Activated naive CD4-positive, alpha-beta T cell treated with anti-CD3 and anti-CD28 coated beads, Interleukin-2, amount 10 ng/mL, durations not matched to agents 7 days and 5 days (primary cell): ENCODE data around the gene PLCG2.
"Not testable (repeated sequence)": the region's sequence is repeated elsewhere in the genome, so short reads cannot be mapped to it uniquely, and the experiment has no call there.

ENCODE experiments used
- CTCF ChIA-PET: fragments of 350-600 bp; sonication (Branson Sonifier 250); formaldehyde crosslinking; loops from one replicate; lab custom pipeline; 2021; ENCODE audit warnings: antibody characterized with exemption; lab: Charles Lee
- DNase-seq: peaks from one replicate; pipeline ENCODE4 v3.0.0-alpha.2; 2020
- H3K27ac Mint-ChIP-seq: one replicate; pipeline ENCODE4 v1.8.0; 2021; ENCODE audit warnings: mild to moderate bottlenecking, moderate library complexity, mixed read lengths
- H3K27me3 Mint-ChIP-seq: one replicate; pipeline ENCODE4 v1.8.0; 2021; ENCODE audit warnings: mild to moderate bottlenecking, mixed read lengths
- H3K36me3 Mint-ChIP-seq: one replicate; pipeline ENCODE4 v1.8.0; 2021; ENCODE audit warnings: mixed read lengths
- H3K4me1 Mint-ChIP-seq: one replicate; pipeline ENCODE4 v1.8.0; 2021; ENCODE audit warnings: mixed read lengths
- H3K4me3 Mint-ChIP-seq: one replicate; pipeline ENCODE4 v1.8.0; 2021; ENCODE audit warnings: mild to moderate bottlenecking, moderate library complexity, mixed read lengths
- H3K9me3 Mint-ChIP-seq: one replicate; pipeline ENCODE4 v1.8.0; 2021; ENCODE audit warnings: mixed read lengths

The PLCG2 gene

DNA sequence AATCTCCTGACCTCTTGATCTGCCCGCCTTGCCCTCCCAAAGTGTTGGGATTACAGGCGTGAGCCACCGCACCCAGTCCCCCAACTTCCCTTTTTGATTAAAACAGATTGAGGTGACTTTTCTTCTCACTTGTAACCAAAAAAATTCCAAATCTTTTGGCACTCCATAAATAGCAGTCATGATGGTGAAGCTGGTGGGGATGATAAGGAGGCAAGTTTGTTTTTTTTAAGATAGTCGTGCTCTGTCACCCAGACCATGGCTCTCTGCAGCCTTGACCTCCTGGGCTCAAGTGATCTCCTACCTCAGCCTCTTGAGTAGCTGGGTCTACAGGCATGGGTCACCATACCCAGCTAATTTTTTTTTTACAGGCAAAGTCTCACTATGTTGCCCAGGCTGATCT is 34.7 kb upstream of the PLCG2 start:
- CTCF ChIA-PET, result interaction anchor here (0.6 to 0.9 kb wide), 2 partner anchors 15 to 56 kb away, joined by 3 read pairs; no protein-coding TSS in a partner anchor
- Mint-ChIP-seq H3K27ac (no peak overlapping the region), H3K36me3 (no peaks in the 10 kb centered on the region), H3K4me3 (no peak overlapping the region), H3K27me3 (peaks cover 32% of the 10 kb centered on the region), H3K9me3 (no peaks in the 10 kb centered on the region), H3K4me1 (peaks cover 43% of the 10 kb centered on the region)
- DNase-seq, result no peak

- no peak overlapping the region for H3K27ac Mint-ChIP-seq
- peaks cover 41% of the 10 kb centered on the region for H3K4me1 Mint-ChIP-seq
- CTCF ChIA-PET, result no interaction called here
- H3K9me3 Mint-ChIP-seq, result no peaks in the 10 kb centered on the region
- no peaks in the 10 kb centered on the region for H3K36me3 Mint-ChIP-seq
- H3K27me3 Mint-ChIP-seq, result peaks cover 30% of the 10 kb centered on the region
- no peak for DNase-seq
- no peak overlapping the region for H3K4me3 Mint-ChIP-seq
Measured at GRCh38 chr16:81744911-81745310, 34.2 kb upstream of the PLCG2 start.

GRCh38 chr16:81745704-81746558 is 33.2 kb upstream of the PLCG2 start:
- Mint-ChIP-seq H3K27ac (peak overlapping the region; percentile 77), H3K27me3 (peaks cover 32% of the 10 kb centered on the region), H3K36me3 (no peaks in the 10 kb centered on the region), H3K4me1 (peaks cover 33% of the 10 kb centered on the region), H3K9me3 (no peaks in the 10 kb centered on the region), H3K4me3 (peak overlapping the region; percentile 67)
- DNase-seq, result peak; percentile 84
- CTCF ChIA-PET, result no interaction called here

DNA sequence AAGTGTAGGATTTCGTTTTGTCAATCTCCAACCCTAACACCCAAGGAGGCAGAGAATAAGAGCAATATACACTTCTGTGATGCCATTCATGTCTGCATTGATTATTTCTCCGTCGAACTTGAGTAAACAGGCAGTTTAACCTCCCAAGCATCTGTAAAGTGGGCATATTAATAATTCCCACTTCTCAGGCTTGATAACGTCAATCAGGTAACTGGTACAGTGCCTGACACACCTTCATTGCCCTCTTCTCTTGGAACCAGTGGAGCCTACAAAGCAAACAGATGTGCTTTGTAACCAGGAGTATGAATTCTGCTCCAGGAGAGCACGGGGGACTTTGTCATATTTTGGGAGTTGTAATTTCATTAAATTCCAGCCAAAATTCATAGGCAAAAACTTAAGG is 32.5 kb upstream of the PLCG2 start:
- Mint-ChIP-seq H3K27me3 (peaks cover 31% of the 10 kb centered on the region), H3K4me1 (peaks cover 30% of the 10 kb centered on the region), H3K9me3 (no peaks in the 10 kb centered on the region), H3K36me3 (no peaks in the 10 kb centered on the region), H3K27ac (peak overlapping the region; percentile 77), H3K4me3 (peak overlapping the region; percentile 67)
- no peak for DNase-seq
- CTCF ChIA-PET, result no interaction called here

- no peak overlapping the region for H3K4me3 Mint-ChIP-seq
Measured at GRCh38 chr16:81748476-81749198, 30.5 kb upstream of the PLCG2 start.

DNA sequence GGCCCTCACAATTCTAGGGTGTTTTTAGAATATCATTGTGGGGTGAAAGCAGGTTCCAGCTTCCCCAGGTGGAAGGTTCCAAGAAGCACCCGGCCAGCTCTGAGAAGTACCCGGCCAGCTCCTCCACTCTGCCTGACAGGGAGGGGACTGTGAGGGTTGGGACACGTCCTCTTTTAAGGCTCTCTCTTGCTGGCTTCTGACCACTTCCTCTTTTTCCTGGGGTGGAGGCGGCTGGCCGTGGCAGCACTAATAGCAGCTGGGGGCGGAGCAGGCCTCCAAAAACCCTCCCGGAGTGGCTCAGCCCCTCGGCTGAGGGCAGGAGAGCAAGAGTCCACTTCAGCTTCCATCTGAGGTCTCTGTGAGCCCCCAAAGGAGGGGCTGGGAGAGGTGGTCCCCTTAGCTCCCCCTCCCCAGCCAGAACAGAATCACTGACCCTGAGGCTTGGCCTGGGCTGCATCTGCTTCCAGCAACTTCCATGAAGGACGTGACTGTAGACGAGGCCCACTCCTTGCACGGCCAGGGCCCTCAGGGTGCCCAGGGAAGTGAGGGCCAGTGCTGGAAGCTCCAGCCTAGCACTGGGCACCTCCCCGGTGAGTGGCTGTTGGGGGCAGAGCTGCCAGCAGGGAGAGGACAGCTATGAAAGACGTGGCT is 26.7 kb upstream of the PLCG2 start:
- DNase-seq, result no peak
- Mint-ChIP-seq H3K27me3 (peaks cover 19% of the 10 kb centered on the region), H3K4me3 (no peak overlapping the region), H3K9me3 (no peaks in the 10 kb centered on the region), H3K4me1 (peaks cover 23% of the 10 kb centered on the region), H3K36me3 (no peaks in the 10 kb centered on the region), H3K27ac (no peak overlapping the region)
- CTCF ChIA-PET, result interaction anchor here (0.8 to 2.5 kb wide), 5 partner anchors 12 to 138 kb away, joined by 3 to 10 read pairs (median 5); no protein-coding TSS in a partner anchor

More at GRCh38 chr16:81748476-81749198, 30.5 kb upstream of the PLCG2 start:
- no peaks in the 10 kb centered on the region for H3K36me3 Mint-ChIP-seq
- H3K9me3 Mint-ChIP-seq, result no peaks in the 10 kb centered on the region
- H3K27ac Mint-ChIP-seq, result no peak overlapping the region
- H3K4me1 Mint-ChIP-seq, result peaks cover 33% of the 10 kb centered on the region
- H3K27me3 Mint-ChIP-seq, result peaks cover 15% of the 10 kb centered on the region
- CTCF ChIA-PET, result interaction anchor here (0.9 to 1.9 kb wide), 5 partner anchors 8 to 124 kb away, joined by 3 to 17 read pairs (median 3); no protein-coding TSS in a partner anchor
- no peak for DNase-seq

- H3K4me1 Mint-ChIP-seq, result peaks cover 21% of the 10 kb centered on the region
- no peak overlapping the region for H3K27ac Mint-ChIP-seq
- no peaks in the 10 kb centered on the region for H3K9me3 Mint-ChIP-seq
- H3K4me3 Mint-ChIP-seq, result no peak overlapping the region
- H3K36me3 Mint-ChIP-seq, result no peaks in the 10 kb centered on the region
- DNase-seq, result no peak
- CTCF ChIA-PET, result interaction anchor here (1.1 to 2.5 kb wide), 3 partner anchors 12 to 123 kb away, joined by 4 to 10 read pairs (median 7); no protein-coding TSS in a partner anchor
- H3K27me3 Mint-ChIP-seq, result peaks cover 19% of the 10 kb centered on the region
Measured at GRCh38 chr16:81752876-81753227, 26.2 kb upstream of the PLCG2 start.

GRCh38 chr16:81754858-81755257 is 24.2 kb upstream of the PLCG2 start:
- CTCF ChIA-PET, result no interaction called here

DNA sequence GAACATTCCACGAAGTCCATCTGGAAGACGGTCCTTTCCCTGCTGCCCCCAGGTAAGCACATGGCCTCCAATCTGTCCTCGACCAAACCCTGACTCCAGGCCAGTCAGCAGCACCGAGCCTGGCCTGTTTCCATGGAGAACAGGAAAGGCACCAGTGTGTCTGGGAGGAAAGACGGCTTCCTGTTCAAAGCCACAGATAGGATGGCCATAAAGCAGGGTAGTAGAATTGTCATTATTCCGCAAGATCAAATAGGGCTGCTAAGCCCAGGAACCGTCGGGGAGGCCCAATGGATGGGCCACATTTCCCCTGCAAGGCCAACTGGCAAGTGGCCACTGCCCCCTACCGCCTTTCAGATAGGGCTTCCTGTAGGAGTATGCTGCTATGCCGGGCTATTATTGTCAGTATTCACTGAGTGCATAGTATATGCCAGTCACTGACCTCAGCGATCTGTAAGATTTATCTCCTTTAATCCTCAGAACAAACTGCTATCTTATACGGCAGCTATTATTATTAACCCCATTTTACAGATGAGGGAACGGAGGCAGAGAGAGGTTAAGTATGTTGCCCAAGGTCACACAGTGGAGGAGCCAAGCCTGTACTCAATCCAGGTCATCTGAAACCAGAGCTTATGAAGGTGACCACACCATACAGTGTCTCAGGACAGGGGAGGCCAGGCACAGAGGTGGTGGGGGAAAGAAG is 23.0 kb upstream of the PLCG2 start:
- peaks cover 16% of the 10 kb centered on the region for H3K27me3 Mint-ChIP-seq
- no peaks in the 10 kb centered on the region for H3K9me3 Mint-ChIP-seq

More at GRCh38 chr16:81754858-81755257, 24.2 kb upstream of the PLCG2 start:
- Mint-ChIP-seq H3K4me1 (peaks cover 9% of the 10 kb centered on the region), H3K27me3 (peaks cover 16% of the 10 kb centered on the region), H3K9me3 (no peaks in the 10 kb centered on the region), H3K4me3 (no peak overlapping the region), H3K36me3 (no peaks in the 10 kb centered on the region), H3K27ac (no peak overlapping the region)
- no peak for DNase-seq

DNA sequence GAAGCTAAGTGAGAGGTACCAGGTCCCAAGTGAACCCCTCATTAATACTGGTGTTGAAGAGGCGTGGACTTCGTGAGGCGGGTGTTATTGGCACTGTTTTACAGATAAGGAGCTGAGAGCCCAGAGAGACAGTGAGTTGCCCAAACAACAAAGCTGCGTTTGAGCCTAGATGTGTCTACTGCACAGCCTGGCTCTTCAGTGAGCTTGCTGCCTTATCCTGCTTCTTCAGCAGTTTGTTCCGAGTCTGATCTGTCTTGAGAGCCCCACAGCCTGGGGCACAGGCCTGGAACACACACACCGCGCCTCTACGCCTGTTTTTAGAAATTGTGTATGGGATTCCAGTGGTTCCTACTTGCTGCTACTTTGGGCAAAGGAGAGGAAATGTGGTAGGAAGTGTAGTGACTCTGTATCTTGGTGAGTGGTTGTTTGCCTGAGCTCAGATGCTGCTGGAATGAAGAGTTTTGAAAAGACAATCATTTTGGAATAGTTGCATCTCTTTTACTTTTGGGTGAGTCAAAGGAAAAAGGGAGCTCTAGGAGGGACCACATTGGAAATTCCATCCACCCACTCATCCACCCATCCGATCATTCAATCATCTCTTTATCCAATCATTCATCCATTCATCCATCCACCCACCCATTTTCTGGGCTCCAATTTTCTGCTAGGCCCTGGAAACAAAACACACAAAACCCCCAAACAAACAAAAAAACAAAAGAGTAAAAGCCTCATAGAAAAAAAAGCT is 22.3 kb upstream of the PLCG2 start:
- Mint-ChIP-seq H3K36me3 (no peaks in the 10 kb centered on the region), H3K4me1 (peaks cover 9% of the 10 kb centered on the region), H3K9me3 (no peaks in the 10 kb centered on the region), H3K4me3 (no peak overlapping the region), H3K27ac (no peak overlapping the region), H3K27me3 (peaks cover 16% of the 10 kb centered on the region)
- DNase-seq, result no peak
- CTCF ChIA-PET, result interaction anchor here (0.9 to 1.3 kb wide), 3 partner anchors 116 to 133 kb away, joined by 4 read pairs; no protein-coding TSS in a partner anchor

More for the DNA sequence above, 23.0 kb upstream of the PLCG2 start:
- CTCF ChIA-PET, result interaction anchor here (0.9 to 1.3 kb wide), 3 partner anchors 117 to 134 kb away, joined by 4 read pairs; no protein-coding TSS in a partner anchor
- Mint-ChIP-seq H3K27ac (no peak overlapping the region), H3K4me3 (no peak overlapping the region), H3K36me3 (no peaks in the 10 kb centered on the region), H3K4me1 (peaks cover 9% of the 10 kb centered on the region)
- no peak for DNase-seq

- Mint-ChIP-seq H3K4me3 (no peak overlapping the region), H3K36me3 (no peaks in the 10 kb centered on the region), H3K9me3 (no peaks in the 10 kb centered on the region), H3K27ac (peak overlapping the region; percentile 4), H3K4me1 (peaks cover 6% of the 10 kb centered on the region), H3K27me3 (peaks cover 18% of the 10 kb centered on the region)
- CTCF ChIA-PET, result no interaction called here
- DNase-seq, result no peak
Measured at GRCh38 chr16:81758376-81758775, 20.7 kb upstream of the PLCG2 start.

- H3K4me3 Mint-ChIP-seq, H3K27ac Mint-ChIP-seq, H3K9me3 Mint-ChIP-seq, DNase-seq, H3K36me3 Mint-ChIP-seq, H3K4me1 Mint-ChIP-seq, CTCF ChIA-PET: not testable (repeated sequence)
- H3K27me3 Mint-ChIP-seq, result peaks cover 22% of the 10 kb centered on the region
Measured at GRCh38 chr16:81762322-81762721, 16.8 kb upstream of the PLCG2 start.
